Measurements from ENCODE around the gene PRKCZ.

Gene PRKCZ

DNA sequence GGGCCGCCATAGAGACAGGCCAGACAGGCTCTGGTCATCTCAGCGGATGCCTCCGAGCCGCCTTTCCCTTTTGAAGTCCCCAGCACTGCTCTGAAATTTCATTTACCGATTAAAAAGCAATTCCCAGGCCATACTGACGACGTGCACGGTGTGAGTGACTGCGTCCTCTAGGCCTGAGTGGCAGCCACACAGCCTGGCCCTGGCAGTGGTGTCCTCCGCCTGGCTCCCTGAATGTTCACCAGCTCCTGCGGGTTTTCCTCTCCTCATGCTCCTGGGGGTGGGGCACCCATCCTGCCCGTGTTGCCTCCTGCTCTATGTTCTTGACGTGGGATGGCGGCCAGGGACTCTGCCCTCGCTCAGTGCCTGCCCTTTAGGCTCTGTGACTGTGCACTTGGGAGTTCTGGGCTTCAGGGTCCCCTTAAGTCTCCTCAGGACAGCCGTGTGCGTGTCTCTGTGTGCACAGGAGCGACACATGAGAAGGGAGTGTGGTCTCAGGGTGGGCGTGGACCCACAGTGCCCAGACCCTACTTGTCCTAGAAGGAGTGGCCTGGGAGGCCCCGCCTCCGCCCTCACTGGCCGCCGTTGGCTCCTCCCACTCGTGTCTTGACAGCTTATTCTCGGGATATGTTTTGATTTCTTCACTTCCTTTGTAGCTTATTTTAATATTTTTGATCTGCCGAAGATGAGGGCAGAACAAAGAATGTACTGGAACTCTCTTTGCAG is 181.5 kb downstream of the PRKCZ start:
- no peak for TF ChIP-seq ZNF274 (IDR thresholded peaks at IDR 0.05; ENCODE audit: low read depth, low read length)

DNA sequence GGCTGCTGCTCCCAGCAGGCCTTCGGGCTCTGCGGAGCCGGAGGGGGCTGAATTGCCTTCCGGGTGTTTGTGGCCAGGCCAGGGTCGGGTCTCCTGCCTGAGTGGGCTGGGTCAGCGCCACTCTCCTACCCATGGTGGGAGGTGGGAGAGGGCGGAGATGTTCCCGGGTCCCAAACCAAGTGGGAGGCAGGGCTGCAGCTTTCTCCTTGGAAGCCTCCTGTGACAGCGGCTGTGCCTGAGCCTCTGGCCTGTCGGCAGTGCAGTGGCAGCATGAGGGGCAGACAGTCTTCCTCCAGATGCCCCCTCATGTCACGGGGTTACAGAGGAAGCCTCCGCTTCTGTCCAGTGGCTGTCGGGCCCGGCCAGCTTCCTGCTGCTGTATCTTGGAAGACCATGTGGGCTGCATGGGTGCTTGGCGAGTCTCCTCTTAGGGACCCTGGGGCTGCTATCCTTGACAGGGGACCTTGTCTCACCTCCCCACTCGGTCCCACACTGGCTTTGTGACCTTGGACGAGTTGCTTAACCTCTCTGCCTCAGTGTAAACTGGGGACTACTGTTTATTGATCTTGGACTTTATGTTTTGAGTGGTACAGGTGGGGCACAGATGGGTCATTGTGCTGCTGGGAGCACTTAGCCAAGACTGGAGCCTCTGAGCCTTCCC is 182.2 kb downstream of the PRKCZ start:
- TF ChIP-seq ZNF274 (IDR thresholded peaks at IDR 0.05; ENCODE audit: low read depth, low read length) = no peak
- H3K4me3 ChIP-seq (ENCODE audit: low read length) = no peak overlapping the region

More for the DNA sequence above, 181.5 kb downstream of the PRKCZ start:
- no peak overlapping the region for H3K4me3 ChIP-seq (ENCODE audit: low read length)

DNA sequence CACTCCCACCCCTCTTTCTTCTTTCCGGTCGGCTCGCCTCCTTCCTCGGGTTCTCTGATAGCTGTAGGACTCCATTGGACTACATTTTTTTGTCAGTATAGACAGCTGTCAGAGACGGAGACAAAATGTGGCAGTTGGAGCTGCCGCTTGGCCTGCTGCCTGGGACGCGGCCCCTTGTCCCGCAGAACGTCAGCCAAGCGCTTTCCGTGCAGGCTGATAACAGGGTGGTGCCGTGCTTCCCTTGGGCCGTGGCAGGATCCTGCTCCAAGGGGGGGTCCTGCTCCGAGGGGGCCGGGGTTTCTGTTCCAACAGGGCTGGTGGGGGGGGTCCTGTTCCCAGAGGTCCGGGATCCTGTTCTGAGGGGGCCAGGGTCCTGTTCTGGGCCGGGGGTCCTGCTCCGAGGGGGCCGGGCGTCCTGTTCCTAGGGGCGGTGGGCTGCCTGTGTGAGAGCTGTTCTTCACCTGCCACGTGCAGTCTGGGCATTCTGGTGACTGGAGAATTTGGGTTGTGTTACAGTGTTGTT is 182.8 kb downstream of the PRKCZ start:
- no peak overlapping the region for H3K4me3 ChIP-seq (ENCODE audit: low read length)
- no peak for TF ChIP-seq ZNF274 (IDR thresholded peaks at IDR 0.05; ENCODE audit: low read depth, low read length)

DNA sequence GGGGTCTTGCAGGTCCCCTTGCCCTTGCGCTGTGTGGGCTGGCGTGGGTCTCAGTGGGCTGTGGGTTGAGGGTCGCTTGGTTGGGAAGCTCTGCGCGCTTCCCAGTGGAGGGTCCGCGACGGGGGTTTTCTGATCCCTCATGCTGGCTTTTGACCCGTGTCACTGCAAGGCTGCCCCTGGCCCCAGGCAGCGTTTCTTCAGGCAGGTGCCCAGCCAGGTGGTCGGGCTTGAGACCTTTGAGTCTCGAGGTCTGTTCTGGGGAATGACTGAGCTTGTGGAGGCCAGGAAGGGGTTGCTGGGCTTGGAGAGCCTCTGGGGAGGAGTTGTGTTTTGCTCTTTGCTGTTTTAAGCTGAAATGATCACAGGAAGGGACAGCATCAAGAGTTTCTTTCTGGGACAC is 183.3 kb downstream of the PRKCZ start:
- TF ChIP-seq ZNF274 (IDR thresholded peaks at IDR 0.05; ENCODE audit: low read depth, low read length) = no peak
- H3K4me3 ChIP-seq (ENCODE audit: low read length) = no peak overlapping the region

DNA sequence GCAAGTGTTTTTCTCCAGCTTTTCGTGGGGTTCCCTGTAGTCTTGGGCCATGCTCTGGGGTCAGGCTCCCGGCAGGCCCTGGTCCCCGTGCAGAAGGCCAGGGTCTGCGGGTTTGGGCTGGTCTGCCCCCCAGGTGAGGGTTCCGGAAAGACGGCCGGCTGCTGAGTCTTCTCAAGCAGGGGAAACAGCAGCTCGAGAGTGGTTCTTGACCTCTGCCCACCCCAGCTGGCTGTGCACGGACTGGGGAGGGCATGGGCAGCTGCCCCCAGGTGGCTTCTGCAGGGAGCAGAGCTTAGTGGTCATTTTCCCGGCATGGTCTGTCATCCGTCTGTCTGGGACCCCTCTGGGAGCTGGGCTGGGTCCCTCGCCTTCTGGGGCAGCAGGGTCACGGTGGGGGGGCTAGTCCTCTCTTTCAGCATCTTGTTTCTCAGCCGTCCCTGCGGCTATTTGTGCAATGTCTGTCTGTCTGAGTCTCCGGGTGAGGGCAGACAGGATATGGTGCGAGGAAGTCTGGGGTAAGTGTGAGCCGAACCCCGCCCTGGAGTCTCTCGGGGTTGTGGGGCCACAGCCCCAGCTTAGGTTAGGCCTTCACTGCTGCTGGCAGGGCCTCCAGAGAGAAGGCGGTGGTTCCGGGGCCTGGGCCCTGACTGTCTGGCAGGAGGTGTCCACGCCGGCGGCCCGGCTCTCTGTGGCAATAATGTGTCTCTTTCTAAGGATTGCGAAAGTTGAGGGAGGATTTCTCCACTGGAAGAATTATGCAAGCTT is 184.0 kb downstream of the PRKCZ start:
- H3K4me3 ChIP-seq (ENCODE audit: low read length) = no peak overlapping the region; the same call in 1 of the 2 replicates
- no peak for TF ChIP-seq ZNF274 (IDR thresholded peaks at IDR 0.05; ENCODE audit: low read depth, low read length)

DNA sequence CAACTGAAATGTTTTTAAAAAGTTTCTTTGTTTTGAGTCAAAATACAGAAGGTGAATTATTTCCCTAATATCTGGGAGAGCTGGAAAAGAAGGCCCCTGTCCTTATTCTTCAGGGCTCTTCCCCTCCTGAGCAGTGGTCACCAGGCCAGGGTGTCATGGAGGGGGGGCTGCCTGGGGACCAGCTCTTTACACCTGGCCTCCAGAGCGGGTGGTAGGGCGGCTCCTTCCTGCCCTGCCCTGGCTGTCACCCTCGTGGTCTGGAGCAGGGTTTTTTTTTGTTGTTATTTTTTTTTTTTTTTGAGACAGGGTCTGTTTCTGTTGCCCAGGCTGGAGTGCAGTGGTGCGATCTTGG is 184.5 kb downstream of the PRKCZ start:
- no peak for TF ChIP-seq ZNF274 (IDR thresholded peaks at IDR 0.05; ENCODE audit: low read depth, low read length)
- H3K4me3 ChIP-seq (ENCODE audit: low read length) = no peak overlapping the region

All from GM08714 (cell line).